Activated B cell treated with CpG ODN at 0.5 μM for 24 hours (primary cell): ENCODE data around the gene KRTCAP3. TPM values are rescaled to one million over a fixed set of nuclear protein-coding genes. Genes with fewer than 3 reads are reported as not detected.
A peak's percentile ranks its signal among the peaks of the same experiment; 100 is the strongest.

ENCODE experiments used
- ATAC-seq: fragments of 200-7000 bp; cut with Tn5 transposase; one replicate; pipeline ENCODE4 v1.10.0; 2021; ENCODE audit warnings: low read depth, mild to moderate bottlenecking, moderate library complexity
- CTCF ChIA-PET: fragments of 350-600 bp; sonication (Branson Sonifier 250); formaldehyde crosslinking; loops from one replicate; lab custom pipeline; 2021; ENCODE audit warnings: antibody characterized with exemption; lab: Charles Lee
- POLR2A ChIA-PET: fragments of 350-600 bp; sonication (Branson Sonifier 250); formaldehyde crosslinking; loops from one replicate; lab custom pipeline; 2021; ENCODE audit warnings: antibody characterized with exemption; lab: Charles Lee
- DNase-seq: peaks from one replicate; pipeline ENCODE4 v3.0.0; 2022
- H3K27ac Mint-ChIP-seq: one replicate; pipeline ENCODE4 v1.8.0; 2020; ENCODE audit warnings: mixed read lengths
- H3K27me3 Mint-ChIP-seq: one replicate; pipeline ENCODE4 v1.8.0; 2021; ENCODE audit warnings: mixed read lengths
- H3K36me3 Mint-ChIP-seq: one replicate; pipeline ENCODE4 v1.8.0; 2021; ENCODE audit warnings: low read depth, mixed read lengths
- H3K4me1 Mint-ChIP-seq: one replicate; pipeline ENCODE4 v1.8.0; 2021; ENCODE audit warnings: mixed read lengths
- H3K4me3 Mint-ChIP-seq: one replicate; pipeline ENCODE4 v1.8.0; 2020; ENCODE audit warnings: mild to moderate bottlenecking, mixed read lengths
- H3K9me3 Mint-ChIP-seq: one replicate; pipeline ENCODE4 v1.8.0; 2020; ENCODE audit warnings: mixed read lengths
- intact Hi-C: fragments of 100-400 bp; cut with micrococcal nuclease; formaldehyde crosslinking; loops from one replicate; pipeline ENCODE4 v1.15.1; 2024
- total RNA-seq: library from RNA; stranded (reverse); gene quantifications from 2 replicates; pipeline ENCODE4 v1.2.3, GENCODE V29; 2022
- TF ChIP-seq, protein P1 (sequence below): fragments of 200-600 bp; IDR thresholded peaks from one replicate; pipeline ENCODE4 v1.8.0; 2022; ENCODE audit warnings: antibody characterized with exemption, mild to moderate bottlenecking

The KRTCAP3 gene
- total RNA-seq, 1 donor from 2014 or later, result 10.0 TPM

DNA sequence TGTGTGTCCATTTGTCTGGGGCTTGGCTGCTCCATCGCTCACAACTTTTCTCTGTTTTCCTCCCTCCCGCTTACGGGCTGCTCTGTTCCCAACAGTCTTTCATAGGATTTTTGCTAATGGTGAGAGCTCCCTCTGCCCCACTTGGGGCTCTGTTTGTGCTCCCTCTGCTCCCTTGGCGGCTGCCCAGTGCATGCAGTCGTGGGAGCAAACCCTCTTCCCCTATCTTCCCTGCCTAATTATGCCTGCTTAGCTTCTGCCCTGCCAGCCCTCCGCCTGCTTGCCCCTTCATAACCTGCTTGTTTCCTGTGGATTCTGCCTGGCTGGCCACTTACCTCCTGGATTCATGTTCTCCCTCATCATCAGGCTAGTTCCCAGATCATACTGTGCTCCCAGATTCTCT, 6.6 kb upstream of the KRTCAP3 start:
- TF ChIP-seq, protein P1, sequence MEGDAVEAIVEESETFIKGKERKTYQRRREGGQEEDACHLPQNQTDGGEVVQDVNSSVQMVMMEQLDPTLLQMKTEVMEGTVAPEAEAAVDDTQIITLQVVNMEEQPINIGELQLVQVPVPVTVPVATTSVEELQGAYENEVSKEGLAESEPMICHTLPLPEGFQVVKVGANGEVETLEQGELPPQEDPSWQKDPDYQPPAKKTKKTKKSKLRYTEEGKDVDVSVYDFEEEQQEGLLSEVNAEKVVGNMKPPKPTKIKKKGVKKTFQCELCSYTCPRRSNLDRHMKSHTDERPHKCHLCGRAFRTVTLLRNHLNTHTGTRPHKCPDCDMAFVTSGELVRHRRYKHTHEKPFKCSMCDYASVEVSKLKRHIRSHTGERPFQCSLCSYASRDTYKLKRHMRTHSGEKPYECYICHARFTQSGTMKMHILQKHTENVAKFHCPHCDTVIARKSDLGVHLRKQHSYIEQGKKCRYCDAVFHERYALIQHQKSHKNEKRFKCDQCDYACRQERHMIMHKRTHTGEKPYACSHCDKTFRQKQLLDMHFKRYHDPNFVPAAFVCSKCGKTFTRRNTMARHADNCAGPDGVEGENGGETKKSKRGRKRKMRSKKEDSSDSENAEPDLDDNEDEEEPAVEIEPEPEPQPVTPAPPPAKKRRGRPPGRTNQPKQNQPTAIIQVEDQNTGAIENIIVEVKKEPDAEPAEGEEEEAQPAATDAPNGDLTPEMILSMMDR, result no peak
- H3K27ac Mint-ChIP-seq, result no peak overlapping the region
- ATAC-seq (no peak), DNase-seq (no peak)
- no peaks in the 10 kb centered on the region for H3K27me3 Mint-ChIP-seq
- no peaks in the 10 kb centered on the region for H3K9me3 Mint-ChIP-seq
- POLR2A ChIA-PET, result no interaction called here
- CTCF ChIA-PET, result no interaction called here
- intact Hi-C loops, result no loop called here
- peaks cover 22% of the 10 kb centered on the region for H3K4me1 Mint-ChIP-seq
- peaks cover 80% of the 10 kb centered on the region for H3K36me3 Mint-ChIP-seq
- no peak overlapping the region for H3K4me3 Mint-ChIP-seq

DNA sequence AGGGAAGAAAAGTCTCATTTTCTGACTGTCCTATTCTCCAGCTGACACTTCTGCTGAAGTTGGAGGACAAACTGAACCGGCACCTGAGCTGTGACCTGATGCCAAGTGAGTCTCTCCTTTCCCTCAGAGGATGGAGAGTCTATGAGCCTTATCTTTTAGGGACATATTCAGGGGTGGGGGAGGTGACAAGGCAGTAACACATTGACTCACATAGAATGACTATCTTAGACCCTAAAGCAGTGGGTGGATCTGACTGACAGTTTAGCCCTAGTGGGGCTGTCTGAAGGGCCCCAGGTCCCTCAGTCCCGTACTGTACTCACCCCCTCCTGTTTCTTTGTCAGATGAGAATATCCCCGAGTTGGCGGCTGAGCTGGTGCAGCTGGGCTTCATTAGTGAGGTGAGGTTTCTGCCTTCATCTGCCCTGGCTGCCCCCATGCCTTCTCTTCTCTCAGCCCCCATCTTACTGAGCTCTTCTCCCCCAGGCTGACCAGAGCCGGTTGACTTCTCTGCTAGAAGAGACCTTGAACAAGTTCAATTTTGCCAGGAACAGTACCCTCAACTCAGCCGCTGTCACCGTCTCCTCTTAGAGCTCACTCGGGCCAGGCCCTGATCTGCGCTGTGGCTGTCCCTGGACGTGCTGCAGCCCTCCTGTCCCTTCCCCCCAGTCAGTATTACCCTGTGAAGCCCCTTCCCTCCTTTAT, 805 bp upstream of the KRTCAP3 start:
- TF ChIP-seq, protein P1, result no peak
- Mint-ChIP-seq H3K4me3 (no peak overlapping the region), H3K4me1 (peaks cover 13% of the 10 kb centered on the region), H3K27me3 (no peaks in the 10 kb centered on the region), H3K36me3 (peaks cover 68% of the 10 kb centered on the region), H3K27ac (peak overlapping the region; percentile 30), H3K9me3 (no peaks in the 10 kb centered on the region)
- intact Hi-C loops, result loop anchor here (5.0 kb wide), 2 partner anchors 46 to 69 kb away; partner anchors contain the start of genes EIF2B4, IFT172 and SNX17
- ATAC-seq (no peak), DNase-seq (no peak)
- ChIA-PET CTCF (no interaction called here), POLR2A (no interaction called here)

DNA sequence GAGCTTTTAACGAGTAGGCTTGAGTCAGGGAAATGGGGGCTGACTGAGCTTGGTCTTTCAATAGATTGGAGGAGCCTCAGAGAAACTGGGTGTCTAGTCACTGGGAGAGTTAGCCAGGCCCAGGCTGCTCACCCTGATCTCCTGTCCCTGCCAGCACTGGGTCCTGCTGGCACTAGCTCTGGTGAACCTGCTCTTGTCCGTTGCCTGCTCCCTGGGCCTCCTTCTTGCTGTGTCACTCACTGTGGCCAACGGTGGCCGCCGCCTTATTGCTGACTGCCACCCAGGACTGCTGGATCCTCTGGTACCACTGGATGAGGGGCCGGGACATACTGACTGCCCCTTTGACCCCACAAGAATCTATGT, 720 bp downstream of the KRTCAP3 start:
- POLR2A ChIA-PET, result no interaction called here
- no peaks in the 10 kb centered on the region for H3K9me3 Mint-ChIP-seq
- CTCF ChIA-PET, result no interaction called here
- intact Hi-C loops, result loop anchor here (1.0 to 5.0 kb wide), 4 partner anchors 15 to 71 kb away; partner anchors contain the start of genes EIF2B4, IFT172, NRBP1 and PPM1G
- TF ChIP-seq, protein P1, result no peak
- H3K4me1 Mint-ChIP-seq, result peaks cover 13% of the 10 kb centered on the region
- H3K27ac Mint-ChIP-seq, result no peak overlapping the region
- H3K4me3 Mint-ChIP-seq, result peak overlapping the region; percentile 46
- ATAC-seq (no peak), DNase-seq (no peak)
- no peaks in the 10 kb centered on the region for H3K27me3 Mint-ChIP-seq
- peaks cover 65% of the 10 kb centered on the region for H3K36me3 Mint-ChIP-seq

DNA sequence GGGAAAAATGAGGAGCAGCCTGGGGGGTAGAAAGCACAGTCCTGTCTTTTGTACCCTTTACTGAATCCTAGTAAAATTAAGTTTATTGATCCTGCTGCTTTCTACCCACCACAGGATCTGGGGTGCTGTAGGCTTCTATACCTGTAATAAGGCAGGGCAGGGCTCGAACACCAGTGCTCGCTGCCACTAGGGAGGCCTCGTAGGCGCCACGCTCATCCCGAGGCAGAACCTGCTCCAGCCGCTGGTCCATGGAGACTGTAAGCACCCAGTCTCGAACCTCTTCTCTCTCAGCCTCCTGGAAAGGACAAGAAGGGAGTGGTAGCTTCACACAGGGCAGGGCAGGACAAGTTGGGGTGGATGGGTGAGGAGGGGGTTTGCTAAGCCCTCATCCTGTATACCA, 3.0 kb downstream of the KRTCAP3 start:
- no peak for ATAC-seq
- TF ChIP-seq, protein P1, result no peak
- DNase-seq, result no peak
- ChIA-PET POLR2A (no interaction called here), CTCF (no interaction called here)
- Mint-ChIP-seq H3K36me3 (peaks cover 61% of the 10 kb centered on the region), H3K27me3 (no peaks in the 10 kb centered on the region), H3K27ac (no peak overlapping the region), H3K4me3 (no peak overlapping the region), H3K4me1 (peaks cover 13% of the 10 kb centered on the region), H3K9me3 (no peaks in the 10 kb centered on the region)
- intact Hi-C loops, result no loop called here

DNA sequence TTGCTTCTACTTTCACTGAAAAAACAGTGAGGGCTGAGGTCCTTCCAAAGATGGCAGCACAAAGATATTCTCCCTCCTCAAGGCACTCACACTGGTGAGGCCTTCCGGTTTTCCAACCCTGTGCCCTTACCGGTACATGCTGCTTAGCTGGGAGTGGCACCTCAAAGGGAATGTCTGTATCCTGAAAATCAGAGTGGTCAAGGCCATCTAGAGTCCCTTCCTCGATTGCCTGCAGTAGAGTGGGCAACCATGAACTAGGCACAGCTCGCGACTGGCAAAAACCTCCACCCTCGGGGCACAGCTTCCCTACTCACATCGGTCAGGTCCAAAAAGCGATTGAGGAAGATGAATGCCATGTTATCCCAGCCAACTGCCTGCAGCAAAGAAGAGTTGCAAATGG, 3.4 kb downstream of the KRTCAP3 start:
- TF ChIP-seq, protein P1, result no peak
- POLR2A ChIA-PET, result no interaction called here
- no peak overlapping the region for H3K27ac Mint-ChIP-seq

More for the DNA sequence above, 3.4 kb downstream of the KRTCAP3 start:
- intact Hi-C loops, result no loop called here
- Mint-ChIP-seq H3K27me3 (no peaks in the 10 kb centered on the region), H3K4me1 (peaks cover 13% of the 10 kb centered on the region), H3K9me3 (no peaks in the 10 kb centered on the region), H3K36me3 (peaks cover 57% of the 10 kb centered on the region), H3K4me3 (no peak overlapping the region)
- DNase-seq (no peak), ATAC-seq (no peak)
- CTCF ChIA-PET, result no interaction called here
